ENCODE data around the gene VSNL1.

VSNL1 gene

DNA sequence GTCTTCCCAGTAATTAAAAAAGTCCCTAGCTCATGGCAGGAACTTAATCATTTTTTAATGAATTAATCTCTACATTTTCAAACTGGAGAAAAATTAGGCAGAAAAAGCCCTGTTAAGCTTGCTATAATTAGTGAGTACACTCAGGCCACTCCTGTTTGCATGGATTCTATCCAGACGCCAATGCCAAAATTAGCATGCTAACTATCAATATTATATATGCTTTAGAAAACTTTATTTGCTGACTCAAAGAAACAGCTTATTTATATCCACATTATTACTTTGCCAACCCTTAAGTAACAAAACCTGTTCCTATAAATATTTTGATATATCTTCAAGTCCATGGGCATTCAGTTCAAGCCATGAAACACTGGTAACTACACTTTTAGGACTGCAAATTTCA, 122.2 kb downstream of the VSNL1 start:
- Histone ChIP-seq H2BK5ac (ENCODE audit: low read depth, low read length, poor library complexity, severe bottlenecking) (no peak overlapping the region), H4K91ac (ENCODE audit: low read length) (no peak overlapping the region), H3K9me3 (ENCODE audit: control insufficient read depth, low read length) (no peaks in the 10 kb centered on the region), H3K4me1 (ENCODE audit: control insufficient read depth, insufficient read depth, low read depth, low read length) (no peaks in the 10 kb centered on the region), H3K4me2 (ENCODE audit: low read length, poor library complexity, severe bottlenecking) (no peak overlapping the region), H3K9ac (ENCODE audit: low read length) (no peak overlapping the region), H3K27me3 (ENCODE audit: control insufficient read depth in 1 of 2, insufficient read depth in 1 of 2, low read length in 2 of 2) (no peaks in the 10 kb centered on the region), H3K14ac (ENCODE audit: low read length in 2 of 2) (no peak overlapping the region), H3K27ac (ENCODE audit: low read length, poor library complexity, severe bottlenecking) (no peak overlapping the region), H3K79me1 (replicated peaks; ENCODE audit: low read length, poor library complexity, severe bottlenecking) (peaks cover 2% of the 10 kb centered on the region), H3K23ac (ENCODE audit: low read length in 2 of 2) (no peak overlapping the region), H2BK120ac (ENCODE audit: low read depth, low read length) (no peak overlapping the region), H2AFZ (ENCODE audit: low read depth, low read length) (no peak overlapping the region), H4K8ac (ENCODE audit: low read length) (no peak overlapping the region), H2BK15ac (ENCODE audit: low read depth, poor library complexity, severe bottlenecking) (no peak overlapping the region), H2BK12ac (ENCODE audit: low read length in 2 of 2) (no peak overlapping the region), H2AK5ac (ENCODE audit: low read length, severe bottlenecking) (no peak overlapping the region), H3K4me3 (ENCODE audit: insufficient read depth in 1 of 2, low read depth in 1 of 2, low read length in 2 of 2) (no peak overlapping the region), H3K4ac (ENCODE audit: low read depth in 1 of 2, low read length in 2 of 2) (no peak overlapping the region), H3K36me3 (ENCODE audit: control insufficient read depth in 1 of 2, insufficient read depth in 2 of 2, low read depth in 1 of 2, low read length in 2 of 2) (peaks cover 6 to 55% of the 10 kb centered on the region in 2 experiments), H3K18ac (ENCODE audit: low read depth in 1 of 2, low read length in 2 of 2) (no peak overlapping the region)
- no peak for DNase-seq
- WGBS: 100% methylated on average over 1 of the region's 1 CpG

DNA sequence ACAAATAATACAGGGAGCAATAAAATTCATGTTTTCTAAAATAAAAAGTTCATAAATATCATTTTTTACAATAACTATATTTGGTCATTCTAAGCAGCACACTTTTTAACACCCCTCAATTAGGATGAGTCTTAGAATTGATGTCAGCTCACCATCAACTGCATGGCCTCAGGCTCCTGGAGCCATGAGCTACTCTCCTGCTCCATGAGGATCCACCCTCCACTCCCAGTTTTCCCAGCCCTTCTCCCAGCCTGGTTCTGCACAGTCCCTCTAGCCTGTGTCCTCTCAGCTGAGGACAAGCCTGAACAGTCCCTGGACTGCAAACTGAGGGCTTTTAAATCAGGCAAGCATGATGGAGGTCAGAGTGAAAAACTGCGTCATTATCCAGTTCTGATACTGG, 124.0 kb downstream of the VSNL1 start:
- no CpG with 5 or more reads among the region's 1 CpG for WGBS

DNA sequence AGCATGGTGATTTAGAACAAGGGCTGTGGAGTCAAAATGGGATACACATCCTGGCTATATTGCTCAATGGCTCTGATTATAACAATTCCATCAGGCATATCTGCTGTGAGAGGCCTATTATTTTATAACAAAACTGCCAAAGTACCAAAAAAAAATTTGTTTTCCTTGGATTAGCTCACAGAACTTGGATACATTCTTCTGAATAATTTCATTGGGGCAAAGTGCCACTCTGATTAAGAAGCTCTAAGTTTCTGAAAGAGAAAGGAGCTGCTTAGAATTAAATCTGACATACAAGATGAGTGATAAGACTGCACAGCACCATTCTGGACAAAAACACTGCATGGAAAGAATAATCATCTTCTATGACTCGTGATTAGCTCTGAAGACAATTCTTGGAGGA, 127.4 kb downstream of the VSNL1 start:
- Histone ChIP-seq H3K18ac (ENCODE audit: low read depth in 1 of 2, low read length in 2 of 2) (no peak overlapping the region), H2AFZ (ENCODE audit: low read depth, low read length) (no peak overlapping the region), H3K36me3 (ENCODE audit: control insufficient read depth in 1 of 2, insufficient read depth in 2 of 2, low read depth in 1 of 2, low read length in 2 of 2) (peaks cover 6 to 65% of the 10 kb centered on the region in 2 experiments), H2BK12ac (ENCODE audit: low read length in 2 of 2) (no peak overlapping the region), H2BK120ac (ENCODE audit: low read depth, low read length) (no peak overlapping the region), H3K4ac (ENCODE audit: low read depth in 1 of 2, low read length in 2 of 2) (no peak overlapping the region), H3K79me1 (replicated peaks; ENCODE audit: low read length, poor library complexity, severe bottlenecking) (peaks cover 9% of the 10 kb centered on the region), H3K4me3 (ENCODE audit: insufficient read depth in 1 of 2, low read depth in 1 of 2, low read length in 2 of 2) (no peak overlapping the region), H3K4me1 (ENCODE audit: control insufficient read depth, insufficient read depth, low read depth, low read length) (no peaks in the 10 kb centered on the region), H2BK5ac (ENCODE audit: low read depth, low read length, poor library complexity, severe bottlenecking) (no peak overlapping the region), H3K27ac (ENCODE audit: low read length, poor library complexity, severe bottlenecking) (no peak overlapping the region), H2BK15ac (ENCODE audit: low read depth, poor library complexity, severe bottlenecking) (no peak overlapping the region), H3K23ac (ENCODE audit: low read length in 2 of 2) (no peak overlapping the region), H3K9ac (ENCODE audit: low read length) (no peak overlapping the region), H3K9me3 (ENCODE audit: control insufficient read depth, low read length) (no peaks in the 10 kb centered on the region), H3K27me3 (ENCODE audit: control insufficient read depth in 1 of 2, insufficient read depth in 1 of 2, low read length in 2 of 2) (no peaks in the 10 kb centered on the region), H3K4me2 (ENCODE audit: low read length, poor library complexity, severe bottlenecking) (no peak overlapping the region), H2AK5ac (ENCODE audit: low read length, severe bottlenecking) (no peak overlapping the region), H4K8ac (ENCODE audit: low read length) (no peak overlapping the region), H4K91ac (ENCODE audit: low read length) (no peak overlapping the region), H3K14ac (ENCODE audit: low read length in 2 of 2) (no peak overlapping the region)
- 100% methylated on average over 1 of the region's 1 CpG for WGBS
- no peak for DNase-seq

More for the DNA sequence above, 124.0 kb downstream of the VSNL1 start:
- H2AFZ ChIP-seq (ENCODE audit: low read depth, low read length): no peak overlapping the region
- no peak overlapping the region for H3K4ac ChIP-seq (ENCODE audit: low read depth in 1 of 2, low read length in 2 of 2)
- H4K91ac ChIP-seq (ENCODE audit: low read length): no peak overlapping the region
- H4K8ac ChIP-seq (ENCODE audit: low read length): no peak overlapping the region
- H3K27me3 ChIP-seq (ENCODE audit: control insufficient read depth in 1 of 2, insufficient read depth in 1 of 2, low read length in 2 of 2): no peaks in the 10 kb centered on the region
- H2BK5ac ChIP-seq (ENCODE audit: low read depth, low read length, poor library complexity, severe bottlenecking): no peak overlapping the region
- no peak overlapping the region for H2BK15ac ChIP-seq (ENCODE audit: low read depth, poor library complexity, severe bottlenecking)
- no peak overlapping the region for H3K4me2 ChIP-seq (ENCODE audit: low read length, poor library complexity, severe bottlenecking)
- H3K14ac ChIP-seq (ENCODE audit: low read length in 2 of 2): no peak overlapping the region
- H2BK12ac ChIP-seq (ENCODE audit: low read length in 2 of 2): no peak overlapping the region
- no peak overlapping the region for H2BK120ac ChIP-seq (ENCODE audit: low read depth, low read length)
- H3K27ac ChIP-seq (ENCODE audit: low read length, poor library complexity, severe bottlenecking): no peak overlapping the region
- DNase-seq: no peak
- no peaks in the 10 kb centered on the region for H3K9me3 ChIP-seq (ENCODE audit: control insufficient read depth, low read length)
- no peak overlapping the region for H3K23ac ChIP-seq (ENCODE audit: low read length in 2 of 2)
- H3K9ac ChIP-seq (ENCODE audit: low read length): no peak overlapping the region
- no peak overlapping the region for H3K18ac ChIP-seq (ENCODE audit: low read depth in 1 of 2, low read length in 2 of 2)
- H3K4me3 ChIP-seq (ENCODE audit: insufficient read depth in 1 of 2, low read depth in 1 of 2, low read length in 2 of 2): no peak overlapping the region
- H3K79me1 ChIP-seq (replicated peaks; ENCODE audit: low read length, poor library complexity, severe bottlenecking): peaks cover 6% of the 10 kb centered on the region
- H2AK5ac ChIP-seq (ENCODE audit: low read length, severe bottlenecking): no peak overlapping the region
- no peaks in the 10 kb centered on the region for H3K4me1 ChIP-seq (ENCODE audit: control insufficient read depth, insufficient read depth, low read depth, low read length)
- peaks cover 6 to 65% of the 10 kb centered on the region in 2 experiments for H3K36me3 ChIP-seq (ENCODE audit: control insufficient read depth in 1 of 2, insufficient read depth in 2 of 2, low read depth in 1 of 2, low read length in 2 of 2)

DNA sequence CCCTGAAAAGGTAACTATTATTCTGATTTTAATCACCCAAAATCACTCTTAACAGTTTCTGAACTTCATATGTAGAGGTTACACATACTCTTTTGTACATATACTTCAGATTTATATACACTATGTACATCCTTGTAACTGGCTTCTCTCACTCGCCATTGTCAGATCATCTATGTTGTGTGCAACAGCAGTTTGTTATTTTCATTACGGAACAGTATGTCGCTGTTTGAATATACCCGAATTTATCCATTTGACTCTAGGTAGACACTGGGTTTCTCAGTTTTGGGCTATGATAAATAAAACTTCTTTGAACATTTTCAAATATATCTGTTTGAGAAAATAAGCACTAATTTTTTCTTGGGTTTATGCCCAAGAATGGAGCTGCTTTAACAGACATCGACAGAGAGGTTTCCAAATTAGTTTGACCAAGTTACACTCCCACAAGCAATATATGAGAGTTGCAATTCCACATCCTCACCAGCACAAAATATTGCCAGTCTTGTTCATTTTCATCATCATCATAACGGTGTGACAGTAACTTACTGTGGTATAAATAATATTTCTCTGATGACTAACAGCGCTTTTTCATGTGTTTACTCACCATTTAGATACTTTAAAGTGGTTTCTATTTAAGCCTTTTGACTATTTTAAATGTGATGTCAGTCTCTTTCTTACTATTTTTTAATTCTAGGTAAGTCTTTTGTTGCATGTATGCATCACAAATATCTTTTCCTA, 132.3 kb downstream of the VSNL1 start:
- no peak overlapping the region for H2AFZ ChIP-seq (ENCODE audit: low read depth, low read length)
- H3K27ac ChIP-seq (ENCODE audit: low read length, poor library complexity, severe bottlenecking): no peak overlapping the region
- no peaks in the 10 kb centered on the region for H3K27me3 ChIP-seq (ENCODE audit: control insufficient read depth in 1 of 2, insufficient read depth in 1 of 2, low read length in 2 of 2)
- H2AK5ac ChIP-seq (ENCODE audit: low read length, severe bottlenecking): no peak overlapping the region
- H2BK5ac ChIP-seq (ENCODE audit: low read depth, low read length, poor library complexity, severe bottlenecking): no peak overlapping the region
- peak; percentile 47 for DNase-seq
- H3K4me2 ChIP-seq (ENCODE audit: low read length, poor library complexity, severe bottlenecking): no peak overlapping the region
- H3K18ac ChIP-seq (ENCODE audit: low read depth in 1 of 2, low read length in 2 of 2): no peak overlapping the region
- H2BK15ac ChIP-seq (ENCODE audit: low read depth, poor library complexity, severe bottlenecking): no peak overlapping the region
- H3K9me3 ChIP-seq (ENCODE audit: control insufficient read depth, low read length): no peaks in the 10 kb centered on the region
- no peak overlapping the region for H2BK120ac ChIP-seq (ENCODE audit: low read depth, low read length)
- H3K14ac ChIP-seq (ENCODE audit: low read length in 2 of 2): no peak overlapping the region
- H3K79me1 ChIP-seq (replicated peaks; ENCODE audit: low read length, poor library complexity, severe bottlenecking): peaks cover 7% of the 10 kb centered on the region
- H3K4me3 ChIP-seq (ENCODE audit: insufficient read depth in 1 of 2, low read depth in 1 of 2, low read length in 2 of 2): no peak overlapping the region
- H3K4ac ChIP-seq (ENCODE audit: low read depth in 1 of 2, low read length in 2 of 2): no peak overlapping the region
- H3K36me3 ChIP-seq (ENCODE audit: control insufficient read depth in 1 of 2, insufficient read depth in 2 of 2, low read depth in 1 of 2, low read length in 2 of 2): peaks cover 0 to 45% of the 10 kb centered on the region in 2 experiments
- H4K8ac ChIP-seq (ENCODE audit: low read length): no peak overlapping the region
- no peaks in the 10 kb centered on the region for H3K4me1 ChIP-seq (ENCODE audit: control insufficient read depth, insufficient read depth, low read depth, low read length)
- peak overlapping the region; percentile 52 for H3K9ac ChIP-seq (ENCODE audit: low read length)
- no peak overlapping the region for H4K91ac ChIP-seq (ENCODE audit: low read length)
- H2BK12ac ChIP-seq (ENCODE audit: low read length in 2 of 2): no peak overlapping the region
- H3K23ac ChIP-seq (ENCODE audit: low read length in 2 of 2): no peak overlapping the region
- WGBS: 94% methylated on average over 4 of the region's 7 CpGs

Data from mesenchymal stem cell (in vitro differentiated cells and primary cell).